G401.6 (cell line): ENCODE results near the gene NXPH1.

Source experiments
- FAIRE-seq: peaks from 2 replicates; lab custom pipeline; 2012; peaks lifted over from hg19 to GRCh38; lab: Jason Lieb, UNC

Gene NXPH1

GRCh38 chr7:8507566-8507965, 74.2 kb downstream of the NXPH1 start:
- no peak for FAIRE-seq

DNA sequence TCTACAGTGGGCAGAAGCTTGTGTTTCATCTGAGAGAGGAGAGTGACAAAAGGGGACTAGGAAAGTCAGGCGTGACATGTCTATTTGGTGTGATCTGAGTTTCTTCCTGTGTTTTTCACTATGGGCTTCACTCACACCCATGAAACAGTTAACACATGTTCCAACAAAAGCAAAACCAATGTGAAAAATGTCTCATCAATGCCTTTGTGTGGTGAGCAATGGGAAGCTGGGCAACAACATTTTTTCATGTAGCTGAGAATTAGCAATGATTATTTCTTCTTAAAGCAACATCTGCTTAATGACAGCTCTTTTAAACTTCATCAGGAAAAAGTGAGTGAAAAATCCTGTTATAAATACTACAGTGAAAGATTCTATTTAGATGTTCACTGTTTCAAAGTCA, 76.2 kb downstream of the NXPH1 start:
- FAIRE-seq = no peak

GRCh38 chr7:8511855-8512254, 78.4 kb downstream of the NXPH1 start:
- FAIRE-seq = no peak

DNA sequence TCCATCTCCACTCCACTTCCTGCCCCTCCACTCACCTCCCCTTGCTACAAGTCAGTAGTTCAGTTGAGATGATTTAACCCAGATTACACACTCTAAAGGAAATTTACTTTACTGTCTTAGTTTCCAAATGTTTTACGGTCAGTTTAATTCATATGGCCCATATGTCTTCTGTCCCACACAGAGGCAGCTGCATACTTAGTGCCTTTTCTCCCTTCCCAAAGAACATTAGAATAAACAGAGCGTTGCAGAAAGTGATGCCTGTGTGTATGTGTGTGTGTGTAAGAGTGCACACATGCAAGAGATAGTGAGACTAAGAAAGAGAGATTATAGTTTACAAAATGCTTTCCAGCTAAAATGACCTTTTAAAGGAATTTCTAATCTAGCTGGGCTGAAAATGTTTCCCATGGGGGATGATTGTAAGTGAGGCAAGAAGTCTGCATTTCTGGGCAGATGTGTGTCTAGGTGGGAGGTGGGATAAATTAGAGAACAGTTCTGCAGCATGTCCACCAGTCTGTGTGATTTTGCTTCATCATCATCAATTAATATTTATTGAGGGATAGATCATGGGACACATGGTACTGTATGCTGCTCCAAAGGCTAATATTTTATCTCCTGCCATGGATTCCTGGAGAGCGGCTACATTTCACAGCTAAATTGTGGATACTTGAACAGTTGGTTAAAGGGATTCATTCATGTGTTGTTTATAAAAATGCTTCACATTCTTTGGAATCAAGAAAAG, 81.5 kb downstream of the NXPH1 start:
- FAIRE-seq = no peak

GRCh38 chr7:8515640-8516185, 82.3 kb downstream of the NXPH1 start:
- no peak for FAIRE-seq

DNA sequence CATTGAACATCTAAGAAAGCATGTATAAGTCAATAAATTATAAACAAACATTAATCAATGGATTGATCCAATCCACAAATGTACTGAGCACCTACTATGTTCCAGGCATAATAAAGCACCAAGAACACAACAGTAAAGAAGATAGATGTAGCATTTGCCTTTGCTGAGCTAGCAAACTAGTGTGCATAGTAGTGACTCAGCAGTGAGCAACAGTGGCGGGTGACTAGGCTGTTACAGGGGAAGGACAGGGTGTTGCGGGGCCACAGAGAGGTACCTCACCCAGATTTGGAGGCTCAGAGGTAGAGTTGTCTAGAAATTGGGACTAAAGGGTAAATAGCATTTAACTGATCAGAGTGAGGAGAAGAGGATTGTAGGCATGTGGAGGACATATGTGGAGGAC, 83.6 kb downstream of the NXPH1 start:
- no peak for FAIRE-seq

DNA sequence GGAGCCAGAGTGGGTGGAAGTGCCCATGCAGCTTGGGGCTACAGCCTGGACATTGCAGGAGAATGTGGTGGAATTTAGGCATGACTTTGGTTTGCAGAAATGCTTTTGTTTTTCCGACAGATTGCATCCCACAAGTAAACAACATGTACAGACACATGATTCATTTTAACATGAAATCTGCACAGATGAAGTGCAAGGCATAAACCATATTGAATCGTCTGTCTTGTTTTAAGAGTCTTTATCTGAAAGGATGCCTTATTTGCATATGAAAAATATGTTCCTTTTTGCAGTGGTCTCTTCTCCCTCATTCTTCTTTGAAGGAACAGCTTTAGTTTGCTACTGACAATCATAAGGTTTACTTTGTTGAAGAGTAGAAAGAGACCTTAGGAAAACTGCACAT, 94.9 kb downstream of the NXPH1 start:
- no peak for FAIRE-seq

DNA sequence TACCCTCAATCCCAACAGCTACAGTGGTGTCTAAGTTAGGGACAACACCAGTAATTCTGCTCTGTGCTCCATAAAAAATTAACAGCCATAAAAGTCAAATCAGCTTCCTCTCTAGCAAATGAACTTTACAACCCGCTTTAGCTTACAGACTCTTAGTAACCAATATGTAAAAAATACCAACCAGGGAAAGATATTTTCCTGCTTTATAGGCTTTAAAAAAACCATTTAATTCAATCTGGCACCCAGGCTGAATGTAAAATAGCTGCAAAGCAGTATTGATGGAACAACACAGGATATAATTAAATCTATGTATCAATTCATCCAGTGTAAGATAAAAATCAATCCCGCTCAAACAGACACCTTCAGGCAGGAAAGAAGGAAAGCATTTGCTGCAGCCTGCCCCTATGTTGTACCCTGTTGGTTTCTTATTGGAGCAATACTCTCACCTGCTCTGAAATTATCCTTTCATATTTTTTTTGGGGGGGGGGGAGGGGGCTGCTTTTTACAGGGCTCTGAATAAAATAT, 98.6 kb downstream of the NXPH1 start:
- no peak for FAIRE-seq

GRCh38 chr7:8536431-8536830, 103.0 kb downstream of the NXPH1 start:
- FAIRE-seq = no peak

DNA sequence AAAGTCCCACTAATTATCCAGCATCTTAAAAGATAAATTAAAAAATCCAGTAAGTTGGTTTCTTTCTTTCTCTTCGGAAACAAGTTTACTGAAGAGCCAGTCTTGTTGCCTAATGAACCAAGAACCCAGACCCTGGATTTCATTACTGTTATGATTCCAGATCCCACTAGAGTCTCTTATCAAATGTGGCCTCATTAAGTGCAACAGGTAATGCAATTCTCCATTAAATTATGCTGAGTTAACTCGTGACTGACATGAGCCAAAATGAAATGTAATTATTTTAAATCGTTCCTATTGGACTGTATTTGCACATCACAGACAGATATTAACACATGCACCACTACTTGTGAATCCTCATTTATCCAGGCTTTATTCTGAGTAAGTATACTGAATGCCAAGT, 115.6 kb downstream of the NXPH1 start:
- no peak for FAIRE-seq

DNA sequence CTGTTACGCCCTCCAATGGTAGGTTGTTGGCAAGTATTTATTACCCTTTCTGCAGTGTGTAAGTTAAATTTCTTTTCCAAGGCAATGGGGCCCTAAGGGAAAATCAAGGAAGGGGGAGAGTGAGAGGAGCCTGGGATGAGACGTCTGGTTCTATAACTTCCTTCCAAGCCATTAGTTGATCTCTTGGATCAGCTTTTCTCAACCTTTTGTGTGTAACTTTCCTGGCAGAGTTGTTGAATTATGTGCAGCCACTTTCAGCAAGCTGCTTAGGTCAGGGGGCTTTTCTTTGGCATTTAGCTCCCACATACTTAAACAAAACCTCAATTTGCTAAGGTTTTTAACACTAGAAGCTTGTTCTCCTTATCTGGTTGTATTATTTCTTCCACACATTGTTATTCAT, 127.1 kb downstream of the NXPH1 start:
- no peak for FAIRE-seq

DNA sequence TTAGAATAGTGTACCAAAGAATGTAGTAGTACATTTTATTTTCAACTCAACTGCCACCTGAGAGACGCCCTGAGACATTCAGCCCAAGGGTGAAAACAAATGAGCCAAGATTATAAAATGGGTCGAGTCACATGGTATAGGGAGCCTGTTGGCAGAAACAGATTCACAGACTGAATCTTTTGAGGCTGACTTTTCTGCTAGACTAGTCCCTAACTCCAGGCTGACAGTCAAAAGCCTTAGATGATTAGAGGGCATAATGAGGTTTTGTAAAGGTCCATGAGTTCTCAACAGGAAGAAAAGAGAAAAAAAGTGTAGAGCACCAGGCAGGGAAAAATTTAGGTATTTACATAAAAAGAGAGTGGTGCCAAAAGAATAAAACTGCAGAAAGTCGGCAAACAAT, 128.0 kb downstream of the NXPH1 start:
- no peak for FAIRE-seq

- no peak for FAIRE-seq
Measured at GRCh38 chr7:8564281-8564680, 130.9 kb downstream of the NXPH1 start.

DNA sequence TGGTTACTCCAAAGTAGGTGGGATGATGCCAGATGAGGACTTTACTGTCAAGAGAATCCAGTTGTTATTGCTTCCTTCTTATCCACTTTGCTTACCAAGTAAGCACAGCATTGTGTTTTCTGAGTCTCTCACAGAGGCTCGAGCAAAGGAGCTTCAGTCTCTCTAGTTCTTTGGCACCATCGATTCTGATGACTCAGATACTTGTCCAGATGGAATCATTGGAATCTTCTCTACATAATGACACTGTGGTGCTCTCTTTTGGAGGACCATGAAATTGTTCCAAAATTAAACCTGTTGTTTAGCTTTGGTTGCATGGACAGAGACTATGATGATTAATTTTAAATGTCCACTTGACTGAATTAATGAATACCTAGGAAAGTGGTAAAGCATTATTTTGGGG, 132.6 kb downstream of the NXPH1 start:
- no peak for FAIRE-seq

- FAIRE-seq = no peak
Measured at GRCh38 chr7:8567626-8568025, 134.2 kb downstream of the NXPH1 start.

- FAIRE-seq = no peak
Measured at GRCh38 chr7:8579661-8580194, 146.3 kb downstream of the NXPH1 start.

GRCh38 chr7:8581842-8582241, 148.4 kb downstream of the NXPH1 start:
- FAIRE-seq = no peak

DNA sequence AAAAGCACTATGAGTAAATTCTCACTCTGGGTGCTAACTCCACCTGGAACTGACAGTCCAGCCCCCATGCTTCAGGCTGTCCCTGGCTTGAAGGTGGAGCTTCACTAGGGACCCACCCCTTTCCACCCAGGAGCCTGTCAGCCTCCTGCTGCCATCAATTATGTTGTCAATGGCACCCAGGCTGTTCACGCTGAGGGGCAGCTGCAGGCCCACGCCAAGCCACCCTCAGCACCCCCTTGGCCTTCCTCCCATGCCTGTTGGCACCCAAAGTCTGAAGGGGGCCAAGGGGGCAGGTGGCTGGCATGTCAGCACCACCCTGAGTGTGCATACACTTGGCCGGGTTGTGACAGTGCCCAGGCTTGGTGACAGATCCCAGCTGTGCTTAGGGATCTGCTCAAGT, 149.3 kb downstream of the NXPH1 start:
- FAIRE-seq = no peak

GRCh38 chr7:8585591-8585990, 152.2 kb downstream of the NXPH1 start:
- FAIRE-seq = no peak

- no peak for FAIRE-seq
Measured at GRCh38 chr7:8590225-8590624, 156.8 kb downstream of the NXPH1 start.

- FAIRE-seq = no peak
Measured at GRCh38 chr7:8590791-8591190, 157.4 kb downstream of the NXPH1 start.

- FAIRE-seq = no peak
Measured at GRCh38 chr7:8591289-8591688, 157.9 kb downstream of the NXPH1 start.

GRCh38 chr7:8592167-8592566, 158.8 kb downstream of the NXPH1 start:
- FAIRE-seq = no peak

DNA sequence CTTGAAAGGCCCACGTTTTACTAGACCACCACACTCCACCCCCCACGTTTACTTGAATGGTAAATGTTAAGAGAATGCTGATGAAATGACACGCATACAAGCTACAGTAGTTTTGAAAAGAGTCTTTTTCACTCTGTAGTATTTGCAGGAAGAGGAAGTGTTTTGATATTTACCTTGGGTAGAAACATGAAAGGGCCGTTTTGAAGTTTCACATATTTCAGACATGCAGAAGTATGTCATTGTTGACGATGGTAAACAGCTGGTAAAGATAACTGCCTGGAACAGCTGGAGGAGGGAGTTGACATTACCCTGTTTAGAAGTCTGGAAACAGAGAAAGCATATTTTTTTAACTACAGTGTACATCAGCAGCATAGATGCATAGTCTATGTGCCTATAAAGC, 160.7 kb downstream of the NXPH1 start:
- FAIRE-seq = no peak
